ENCODE data around the gene DMXL1.
"Not testable (repeated sequence)": the region's sequence is repeated elsewhere in the genome, so short reads cannot be mapped to it uniquely, and the experiment has no call there.

DMXL1 gene

DNA sequence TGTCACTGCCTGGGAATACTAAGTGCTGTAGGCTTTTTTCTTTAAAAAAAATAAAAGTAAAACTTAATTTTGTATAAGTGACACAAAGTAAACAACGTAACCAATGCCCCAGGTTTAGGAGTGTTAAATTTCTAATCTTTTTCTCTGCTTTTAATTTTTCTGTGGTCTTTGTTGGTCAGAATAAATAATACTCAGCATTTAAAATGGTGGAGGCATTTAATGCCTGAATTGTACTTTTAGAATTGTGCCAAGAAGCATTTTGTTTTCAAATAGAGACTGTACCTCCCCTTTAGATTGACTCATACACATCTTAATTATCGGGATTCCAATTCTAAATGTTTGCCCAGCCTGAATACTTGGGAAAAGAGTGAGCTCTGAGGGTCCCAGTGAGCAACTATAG is 1.6 kb downstream of the DMXL1 start (continued):
- TF ChIP-seq ZC3H10 (CRISPR knock-in tag; IDR thresholded peaks at IDR 0.05) (no peak), SNAI2 (CRISPR knock-in tag; IDR thresholded peaks at IDR 0.05) (no peak), ZNF8 (CRISPR knock-in tag; IDR thresholded peaks at IDR 0.05) (no peak), ESRRG (CRISPR knock-in tag; IDR thresholded peaks at IDR 0.05) (no peak), ISL1 (CRISPR knock-in tag; IDR thresholded peaks at IDR 0.05) (no peak), ZNF565 (CRISPR knock-in tag; conservative IDR thresholded peaks at IDR 0.05; ENCODE audit: low read depth) (no peak), PPARA (CRISPR knock-in tag; IDR thresholded peaks at IDR 0.05; ENCODE audit: borderline replicate concordance) (no peak)

DNA sequence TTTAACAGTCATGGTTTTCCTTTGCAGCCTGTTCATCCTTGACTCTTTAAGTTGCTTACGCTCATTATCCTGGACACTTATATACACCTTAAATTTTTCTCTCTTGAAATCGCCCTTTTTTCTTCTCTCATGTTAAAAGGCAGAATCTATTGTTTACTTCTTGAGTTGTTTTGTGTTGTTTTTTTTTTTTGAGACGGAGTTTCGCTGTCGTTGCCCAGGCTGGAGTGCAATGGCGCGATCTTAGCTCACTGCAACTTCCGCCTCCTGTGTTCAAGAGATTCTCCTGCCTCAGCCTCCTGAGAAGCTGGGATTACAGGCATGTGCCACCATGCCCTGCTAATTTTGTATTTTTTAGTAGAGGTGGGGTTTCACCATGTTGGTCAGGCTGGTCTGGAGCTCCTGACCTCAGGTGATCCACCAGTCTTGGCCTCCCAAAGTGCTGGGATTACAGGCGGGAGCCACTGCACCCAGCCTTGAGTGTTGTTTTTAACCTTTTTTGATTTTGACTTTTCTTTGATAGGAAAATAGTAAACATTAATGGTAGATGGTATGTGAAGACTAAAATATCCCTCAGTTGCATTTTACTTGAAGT is 3.0 kb downstream of the DMXL1 start:
- not testable (repeated sequence) for ATAC-seq

DNA sequence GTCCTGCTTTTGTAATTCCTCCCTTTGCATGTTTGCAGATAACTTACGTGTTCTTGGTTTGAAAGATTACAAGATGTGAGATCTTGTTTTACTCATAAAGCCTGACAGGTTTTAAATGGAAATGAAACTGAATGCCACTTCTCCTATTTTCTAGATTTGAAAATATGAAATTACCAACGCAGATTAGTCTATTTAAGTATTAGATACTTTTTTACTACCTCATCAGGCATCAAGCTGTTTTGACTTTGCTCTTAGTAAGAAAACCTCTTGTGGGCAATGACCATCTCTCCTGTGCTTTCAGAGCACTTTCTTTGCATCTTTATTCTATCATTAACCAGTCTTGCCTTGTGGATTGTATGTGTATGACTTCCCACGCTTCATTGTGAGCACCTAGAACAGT is 3.5 kb downstream of the DMXL1 start:
- TF ChIP-seq, protein P1, sequence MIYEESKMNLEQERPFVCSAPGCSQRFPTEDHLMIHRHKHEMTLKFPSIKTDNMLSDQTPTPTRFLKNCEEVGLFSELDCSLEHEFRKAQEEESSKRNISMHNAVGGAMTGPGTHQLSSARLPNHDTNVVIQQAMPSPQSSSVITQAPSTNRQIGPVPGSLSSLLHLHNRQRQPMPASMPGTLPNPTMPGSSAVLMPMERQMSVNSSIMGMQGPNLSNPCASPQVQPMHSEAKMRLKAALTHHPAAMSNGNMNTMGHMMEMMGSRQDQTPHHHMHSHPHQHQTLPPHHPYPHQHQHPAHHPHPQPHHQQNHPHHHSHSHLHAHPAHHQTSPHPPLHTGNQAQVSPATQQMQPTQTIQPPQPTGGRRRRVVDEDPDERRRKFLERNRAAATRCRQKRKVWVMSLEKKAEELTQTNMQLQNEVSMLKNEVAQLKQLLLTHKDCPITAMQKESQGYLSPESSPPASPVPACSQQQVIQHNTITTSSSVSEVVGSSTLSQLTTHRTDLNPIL (CRISPR knock-in tag; IDR thresholded peaks at IDR 0.05; ENCODE audit: low read depth): no peak
- TF ChIP-seq, protein P2, sequence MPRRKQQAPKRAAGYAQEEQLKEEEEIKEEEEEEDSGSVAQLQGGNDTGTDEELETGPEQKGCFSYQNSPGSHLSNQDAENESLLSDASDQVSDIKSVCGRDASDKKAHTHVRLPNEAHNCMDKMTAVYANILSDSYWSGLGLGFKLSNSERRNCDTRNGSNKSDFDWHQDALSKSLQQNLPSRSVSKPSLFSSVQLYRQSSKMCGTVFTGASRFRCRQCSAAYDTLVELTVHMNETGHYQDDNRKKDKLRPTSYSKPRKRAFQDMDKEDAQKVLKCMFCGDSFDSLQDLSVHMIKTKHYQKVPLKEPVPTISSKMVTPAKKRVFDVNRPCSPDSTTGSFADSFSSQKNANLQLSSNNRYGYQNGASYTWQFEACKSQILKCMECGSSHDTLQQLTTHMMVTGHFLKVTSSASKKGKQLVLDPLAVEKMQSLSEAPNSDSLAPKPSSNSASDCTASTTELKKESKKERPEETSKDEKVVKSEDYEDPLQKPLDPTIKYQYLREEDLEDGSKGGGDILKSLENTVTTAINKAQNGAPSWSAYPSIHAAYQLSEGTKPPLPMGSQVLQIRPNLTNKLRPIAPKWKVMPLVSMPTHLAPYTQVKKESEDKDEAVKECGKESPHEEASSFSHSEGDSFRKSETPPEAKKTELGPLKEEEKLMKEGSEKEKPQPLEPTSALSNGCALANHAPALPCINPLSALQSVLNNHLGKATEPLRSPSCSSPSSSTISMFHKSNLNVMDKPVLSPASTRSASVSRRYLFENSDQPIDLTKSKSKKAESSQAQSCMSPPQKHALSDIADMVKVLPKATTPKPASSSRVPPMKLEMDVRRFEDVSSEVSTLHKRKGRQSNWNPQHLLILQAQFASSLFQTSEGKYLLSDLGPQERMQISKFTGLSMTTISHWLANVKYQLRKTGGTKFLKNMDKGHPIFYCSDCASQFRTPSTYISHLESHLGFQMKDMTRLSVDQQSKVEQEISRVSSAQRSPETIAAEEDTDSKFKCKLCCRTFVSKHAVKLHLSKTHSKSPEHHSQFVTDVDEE (CRISPR knock-in tag; IDR thresholded peaks at IDR 0.05): no peak
- TF ChIP-seq ZFP30 (CRISPR knock-in tag; IDR thresholded peaks at IDR 0.05) (no peak), GLIS3 (CRISPR knock-in tag; IDR thresholded peaks at IDR 0.05) (no peak), ARNTL (CRISPR knock-in tag; IDR thresholded peaks at IDR 0.05; ENCODE audit: borderline replicate concordance, low read depth) (no peak), ZNF8 (CRISPR knock-in tag; IDR thresholded peaks at IDR 0.05) (no peak), TCF4 (CRISPR knock-in tag; IDR thresholded peaks at IDR 0.05; ENCODE audit: borderline replicate concordance) (no peak), ZFP3 (CRISPR knock-in tag; IDR thresholded peaks at IDR 0.05) (no peak), CSDC2 (CRISPR knock-in tag; IDR thresholded peaks at IDR 0.05) (no peak), ZNF565 (CRISPR knock-in tag; conservative IDR thresholded peaks at IDR 0.05; ENCODE audit: low read depth) (no peak), ISL1 (CRISPR knock-in tag; IDR thresholded peaks at IDR 0.05) (no peak)
- ATAC-seq: no peak

DNA sequence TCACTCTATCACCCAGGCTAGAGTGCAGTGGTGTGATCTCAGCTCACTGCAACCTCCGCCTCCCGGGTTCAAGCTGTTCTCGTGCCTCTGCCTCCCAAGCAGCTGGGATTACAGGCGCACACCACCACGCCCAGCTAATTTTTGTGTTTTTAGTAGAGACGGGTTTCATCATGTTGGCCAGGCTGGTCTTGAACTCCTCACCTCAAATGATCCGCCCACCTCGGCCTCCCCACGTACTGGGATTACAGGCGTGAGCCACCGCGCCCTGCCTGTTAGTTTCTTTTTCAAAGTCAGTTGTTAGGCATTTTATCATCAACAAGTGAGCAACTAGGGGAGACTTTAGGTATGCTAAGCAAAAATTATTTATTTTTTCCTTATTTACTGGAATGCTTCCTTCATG is 4.4 kb downstream of the DMXL1 start:
- ATAC-seq: not testable (repeated sequence)

DNA sequence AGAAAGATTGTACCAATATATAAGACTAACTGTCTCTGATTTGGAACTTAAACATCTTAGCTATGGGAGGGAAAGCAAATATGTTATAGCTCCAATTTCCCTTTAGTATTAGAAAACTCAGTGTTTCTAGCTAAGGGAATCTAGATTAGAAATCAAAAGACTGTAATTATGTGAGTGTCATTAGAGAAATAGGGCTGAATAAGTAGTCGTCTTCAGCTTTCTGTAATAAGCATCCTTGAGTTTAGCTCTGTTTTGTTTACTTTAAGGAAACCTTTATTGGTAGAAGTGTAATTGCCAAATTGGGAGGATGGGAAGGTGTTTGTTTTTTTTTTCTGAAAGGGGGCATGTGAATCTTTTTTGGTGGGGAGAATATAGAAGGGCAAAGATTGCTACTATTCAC is 5.2 kb downstream of the DMXL1 start:
- ATAC-seq: no peak
- TF ChIP-seq, protein P1 (CRISPR knock-in tag; IDR thresholded peaks at IDR 0.05; ENCODE audit: low read depth): no peak
- TF ChIP-seq CSDC2 (CRISPR knock-in tag; IDR thresholded peaks at IDR 0.05): no peak

DNA sequence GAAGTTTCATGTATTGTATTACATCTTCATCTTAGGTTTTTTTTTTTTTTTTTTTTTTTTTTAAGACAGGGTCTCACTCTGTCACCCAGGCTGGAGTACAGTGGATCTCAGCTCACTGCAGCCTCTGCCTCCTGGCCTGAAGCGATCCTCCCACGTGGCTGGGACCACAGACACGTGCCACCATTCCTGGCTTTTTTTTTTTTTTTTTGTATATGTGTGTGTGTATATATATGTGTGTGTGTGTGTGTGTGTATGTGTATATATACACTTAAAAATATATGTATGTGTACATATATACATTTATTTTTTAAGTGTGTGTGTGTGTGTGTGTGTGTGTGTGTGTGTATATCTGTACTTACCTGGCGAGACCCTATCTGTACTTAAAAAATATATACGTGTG is 6.6 kb downstream of the DMXL1 start:
- TF ChIP-seq ZFP3 (CRISPR knock-in tag; IDR thresholded peaks at IDR 0.05) (no peak), ISL1 (CRISPR knock-in tag; IDR thresholded peaks at IDR 0.05) (no peak), ZFP30 (CRISPR knock-in tag; IDR thresholded peaks at IDR 0.05) (no peak), ZC3H10 (CRISPR knock-in tag; IDR thresholded peaks at IDR 0.05) (no peak), TCF4 (CRISPR knock-in tag; IDR thresholded peaks at IDR 0.05; ENCODE audit: borderline replicate concordance) (no peak)
- TF ChIP-seq, protein P2 (CRISPR knock-in tag; IDR thresholded peaks at IDR 0.05): no peak
- ATAC-seq: no peak
